Measurements from ENCODE around the gene LRCH3. TPM values are rescaled to one million over a fixed set of nuclear protein-coding genes. Genes with fewer than 3 reads are reported as not detected.

The LRCH3 gene
- total and polyA plus RNA-seq, 2 of the 13 experiments (the other 11 are each of a cell fraction or from before 2014, with no cell fraction given): 25.5 to 103 TPM

- TF ChIP-seq, protein P1, sequence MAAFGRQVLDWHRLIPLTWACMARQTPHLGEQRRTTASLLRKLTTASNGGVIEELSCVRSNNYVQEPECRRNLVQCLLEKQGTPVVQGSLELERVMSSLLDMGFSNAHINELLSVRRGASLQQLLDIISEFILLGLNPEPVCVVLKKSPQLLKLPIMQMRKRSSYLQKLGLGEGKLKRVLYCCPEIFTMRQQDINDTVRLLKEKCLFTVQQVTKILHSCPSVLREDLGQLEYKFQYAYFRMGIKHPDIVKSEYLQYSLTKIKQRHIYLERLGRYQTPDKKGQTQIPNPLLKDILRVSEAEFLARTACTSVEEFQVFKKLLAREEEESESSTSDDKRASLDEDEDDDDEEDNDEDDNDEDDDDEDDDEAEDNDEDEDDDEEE (CRISPR knock-in tag; IDR thresholded peaks at IDR 0.05): no peak
- TF ChIP-seq, protein P2, sequence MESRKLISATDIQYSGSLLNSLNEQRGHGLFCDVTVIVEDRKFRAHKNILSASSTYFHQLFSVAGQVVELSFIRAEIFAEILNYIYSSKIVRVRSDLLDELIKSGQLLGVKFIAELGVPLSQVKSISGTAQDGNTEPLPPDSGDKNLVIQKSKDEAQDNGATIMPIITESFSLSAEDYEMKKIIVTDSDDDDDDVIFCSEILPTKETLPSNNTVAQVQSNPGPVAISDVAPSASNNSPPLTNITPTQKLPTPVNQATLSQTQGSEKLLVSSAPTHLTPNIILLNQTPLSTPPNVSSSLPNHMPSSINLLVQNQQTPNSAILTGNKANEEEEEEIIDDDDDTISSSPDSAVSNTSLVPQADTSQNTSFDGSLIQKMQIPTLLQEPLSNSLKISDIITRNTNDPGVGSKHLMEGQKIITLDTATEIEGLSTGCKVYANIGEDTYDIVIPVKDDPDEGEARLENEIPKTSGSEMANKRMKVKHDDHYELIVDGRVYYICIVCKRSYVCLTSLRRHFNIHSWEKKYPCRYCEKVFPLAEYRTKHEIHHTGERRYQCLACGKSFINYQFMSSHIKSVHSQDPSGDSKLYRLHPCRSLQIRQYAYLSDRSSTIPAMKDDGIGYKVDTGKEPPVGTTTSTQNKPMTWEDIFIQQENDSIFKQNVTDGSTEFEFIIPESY (CRISPR knock-in tag; IDR thresholded peaks at IDR 0.05): peak; percentile 44; the same call in 1 of the 2 replicates
- TF ChIP-seq AKNA (CRISPR knock-in tag; IDR thresholded peaks at IDR 0.05; ENCODE audit: borderline replicate concordance): no peak
- TF ChIP-seq, protein P3, sequence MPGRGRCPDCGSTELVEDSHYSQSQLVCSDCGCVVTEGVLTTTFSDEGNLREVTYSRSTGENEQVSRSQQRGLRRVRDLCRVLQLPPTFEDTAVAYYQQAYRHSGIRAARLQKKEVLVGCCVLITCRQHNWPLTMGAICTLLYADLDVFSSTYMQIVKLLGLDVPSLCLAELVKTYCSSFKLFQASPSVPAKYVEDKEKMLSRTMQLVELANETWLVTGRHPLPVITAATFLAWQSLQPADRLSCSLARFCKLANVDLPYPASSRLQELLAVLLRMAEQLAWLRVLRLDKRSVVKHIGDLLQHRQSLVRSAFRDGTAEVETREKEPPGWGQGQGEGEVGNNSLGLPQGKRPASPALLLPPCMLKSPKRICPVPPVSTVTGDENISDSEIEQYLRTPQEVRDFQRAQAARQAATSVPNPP (CRISPR knock-in tag; IDR thresholded peaks at IDR 0.05): no peak
- peak; percentile 96 for TF ChIP-seq CEBPB (IDR thresholded peaks at IDR 0.05; ENCODE audit: borderline replicate concordance, low read depth, low read length)
- TF ChIP-seq RBM22 (optimal IDR thresholded peaks at IDR 0.05; ENCODE audit: low read length): no peak
- TF ChIP-seq ZNF644 (CRISPR knock-in tag; IDR thresholded peaks at IDR 0.05; ENCODE audit: low read depth): peak; percentile 76
- TF ChIP-seq LRRFIP1 (CRISPR knock-in tag; conservative IDR thresholded peaks at IDR 0.05): no peak
- TF ChIP-seq MLXIP (CRISPR knock-in tag; IDR thresholded peaks at IDR 0.05; ENCODE audit: borderline replicate concordance): no peak
- TF ChIP-seq ZNF10 (CRISPR knock-in tag; IDR thresholded peaks at IDR 0.05; ENCODE audit: borderline replicate concordance, low read depth): no peak
- TF ChIP-seq SRSF9 (IDR thresholded peaks at IDR 0.05; ENCODE audit: borderline replicate concordance, insufficient read depth, low read depth, low read length, poor library complexity, severe bottlenecking): no peak
- no peak for TF ChIP-seq SRF (IDR thresholded peaks at IDR 0.05; ENCODE audit: low read depth, low read length)
- peak; percentile 87 for TF ChIP-seq ZNF3 (CRISPR knock-in tag; IDR thresholded peaks at IDR 0.05)
- no peak for TF ChIP-seq TAF1 (CRISPR knock-in tag; IDR thresholded peaks at IDR 0.05)
Measured at GRCh38 chr3:197795200-197795599, 4.1 kb downstream of the LRCH3 start (continued).
